HL-60/S4 treated with phorbol 12-myristate 13-acetate at 8.2 ng/mL for 4 days and 3 days (cell line): ENCODE measurements around the gene SWT1.

Source experiments
- in situ Hi-C: fragments of 300-500 bp; cut with MboI; formaldehyde crosslinking; loops from 2 replicates; pipeline ENCODE4 v1.15.0; 2022; ENCODE audit warnings: low sequenced_read_pairs

The SWT1 gene

DNA sequence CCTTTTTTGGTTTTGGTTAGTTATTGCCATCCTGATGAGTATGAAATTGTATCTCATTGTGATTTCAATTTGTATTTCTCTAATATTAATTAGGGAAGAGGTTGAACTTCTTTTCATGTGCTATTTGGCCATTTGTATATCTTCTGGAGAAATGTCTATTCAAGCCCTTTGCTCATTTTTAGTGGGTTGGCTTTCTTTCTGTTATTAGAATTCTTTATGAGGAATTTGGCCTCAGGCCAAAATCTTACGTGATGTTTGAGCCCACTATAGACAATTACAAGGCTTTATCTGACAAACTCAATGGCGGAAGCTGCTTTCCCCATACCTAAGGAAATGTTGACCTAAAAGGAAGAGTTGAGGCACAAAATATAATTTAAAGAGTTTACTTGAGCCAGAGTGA lies 127.1 kb downstream of the SWT1 start:
- in situ Hi-C loops = no loop called here

DNA sequence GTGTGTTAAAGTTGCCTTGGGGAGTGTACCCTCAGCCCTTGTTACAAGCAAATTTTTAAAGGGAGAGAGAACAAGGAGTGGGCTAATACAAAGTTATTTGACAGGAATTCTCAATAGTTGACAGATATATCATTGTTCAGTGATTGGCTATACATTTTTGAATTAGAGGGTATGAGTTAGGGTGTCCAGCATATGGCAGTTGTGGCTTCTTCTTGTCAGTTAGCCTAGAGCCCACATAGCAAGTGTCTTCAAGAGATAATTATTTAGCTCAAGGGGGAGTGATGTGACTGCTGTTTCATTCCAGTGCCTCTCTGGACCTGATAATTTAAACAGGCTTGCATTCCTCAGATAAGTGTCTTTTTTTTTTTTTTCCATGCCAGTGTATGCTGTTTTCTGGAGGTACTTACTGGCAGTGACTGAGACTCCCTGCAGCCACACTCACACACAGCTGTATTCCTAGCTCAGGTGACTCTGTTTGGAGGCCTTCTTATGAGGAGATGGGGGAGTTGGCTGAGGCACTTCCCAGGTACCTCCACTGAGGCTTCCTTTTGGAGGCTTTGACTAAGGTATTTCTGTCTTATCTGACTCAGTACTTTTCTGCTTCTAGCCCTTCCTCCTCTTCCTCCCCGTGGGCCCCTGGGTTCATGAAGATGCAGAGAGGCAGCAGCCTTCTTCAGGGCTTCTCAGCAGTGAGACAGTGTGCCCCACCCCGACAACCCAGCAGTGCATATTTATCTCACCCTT lies 127.7 kb downstream of the SWT1 start:
- in situ Hi-C loops = no loop called here

DNA sequence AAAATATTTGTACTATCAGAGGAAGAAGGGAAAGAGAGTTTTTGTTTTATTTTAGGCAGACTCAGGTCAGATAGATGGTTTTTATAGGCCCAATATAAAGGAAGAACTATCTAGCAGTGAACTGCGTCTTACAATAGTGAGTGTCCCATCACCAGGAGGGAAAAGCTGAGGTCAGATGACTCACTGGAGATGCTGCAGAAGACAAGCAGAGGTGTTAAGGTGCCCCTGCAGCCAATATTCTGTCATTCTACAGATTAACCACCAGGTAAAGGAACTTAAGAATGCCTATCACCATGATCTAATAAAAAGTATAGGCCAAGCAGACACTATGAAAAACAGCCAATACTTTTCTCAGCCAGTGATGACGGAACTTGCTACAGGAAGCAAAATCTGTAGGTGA lies 130.5 kb downstream of the SWT1 start:
- in situ Hi-C loops = no loop called here

DNA sequence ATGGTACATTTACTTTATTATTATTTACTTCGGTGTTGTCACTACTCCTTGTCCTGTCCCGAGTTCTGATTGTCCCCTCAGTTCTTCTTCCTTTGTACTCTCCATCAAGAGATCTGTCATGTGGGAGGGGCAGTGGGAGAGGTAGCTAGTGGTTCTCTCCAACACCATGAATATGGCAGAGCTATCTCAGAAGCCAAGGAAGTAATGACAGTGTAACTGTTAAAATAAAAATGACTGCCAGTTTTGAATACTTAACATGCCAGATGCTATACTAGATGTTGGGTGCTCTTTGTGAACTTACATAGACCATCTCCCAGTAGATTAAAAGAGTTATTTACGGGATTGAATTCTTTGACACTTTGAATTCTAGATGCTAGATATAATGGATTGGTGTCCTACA lies 131.5 kb downstream of the SWT1 start:
- in situ Hi-C loops = no loop called here

DNA sequence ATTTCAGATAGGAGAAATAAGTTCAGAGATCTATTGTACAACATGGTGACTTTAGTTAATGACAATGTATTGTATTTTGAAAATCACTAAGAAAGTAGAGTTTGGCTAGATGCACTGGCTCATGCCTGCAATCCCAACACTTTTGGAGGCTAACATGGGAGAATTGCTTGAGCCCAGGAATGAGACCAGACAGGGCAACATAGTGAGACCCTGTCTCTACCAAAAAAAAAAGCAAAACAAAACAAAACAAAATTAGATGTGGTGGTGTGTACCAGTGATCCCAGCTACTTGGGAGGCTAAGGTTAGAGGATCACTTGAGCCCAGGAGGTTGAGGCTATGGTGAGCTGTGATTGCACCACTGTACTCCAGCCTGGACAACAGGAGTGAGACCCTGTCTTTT lies 132.9 kb downstream of the SWT1 start:
- in situ Hi-C loops = no loop called here

DNA sequence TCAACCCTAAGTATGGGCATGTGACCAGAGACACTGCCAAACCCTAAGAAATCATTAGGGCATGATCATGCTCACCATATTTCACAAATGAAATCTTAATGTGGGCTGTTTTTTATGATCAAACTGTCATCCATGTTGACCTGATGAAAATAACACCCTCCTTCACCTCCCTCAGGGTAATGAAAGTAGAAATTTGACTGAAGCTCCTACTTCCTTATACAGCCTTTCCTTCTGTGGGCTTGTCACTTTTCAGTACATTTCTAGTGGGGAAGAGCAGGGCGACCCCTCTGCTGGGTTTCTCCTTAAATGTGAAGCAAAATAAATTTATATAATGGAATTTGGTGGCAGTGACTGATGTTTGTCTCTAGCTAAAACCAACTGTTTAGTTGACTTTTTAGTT lies 134.2 kb downstream of the SWT1 start:
- in situ Hi-C loops = no loop called here

DNA sequence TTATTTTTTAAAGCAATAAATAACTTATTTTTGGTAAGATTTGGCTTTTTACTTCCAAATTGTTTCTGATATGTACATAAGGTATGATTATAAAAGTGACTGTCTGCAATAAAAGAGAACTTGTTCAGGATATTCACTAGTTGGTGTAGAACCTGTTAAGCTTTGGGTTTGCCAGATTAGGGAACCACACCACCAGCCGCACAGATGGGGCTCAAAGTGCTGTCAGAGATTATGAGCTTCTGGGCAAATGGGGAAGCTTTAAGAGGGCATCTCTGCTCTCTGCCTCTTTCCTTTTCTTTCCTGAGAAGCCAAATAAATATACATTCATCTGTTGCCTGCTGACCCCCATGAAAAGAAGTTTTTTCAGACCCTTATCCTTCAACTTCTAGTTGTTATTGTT lies 134.7 kb downstream of the SWT1 start:
- in situ Hi-C loops = no loop called here

DNA sequence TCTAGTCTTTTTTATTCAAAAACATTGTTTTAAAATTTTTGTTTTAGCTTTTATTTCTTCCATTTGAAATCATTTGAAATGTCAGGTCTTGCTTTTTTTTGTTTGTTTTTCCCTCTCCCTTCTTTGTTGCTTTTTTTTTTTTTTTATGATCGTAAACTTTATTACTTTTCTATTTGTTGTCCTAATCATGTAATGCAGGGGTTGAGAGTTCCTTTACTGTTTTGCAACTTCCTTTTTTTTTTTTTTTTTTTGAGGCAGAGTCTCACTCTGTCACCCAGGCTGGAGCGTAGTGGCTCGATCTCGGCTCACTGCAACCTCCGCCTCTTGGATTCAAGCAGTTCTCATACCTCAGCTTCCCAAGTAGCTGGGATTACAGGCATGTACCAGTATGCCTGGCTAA lies 135.3 kb downstream of the SWT1 start:
- in situ Hi-C loops = no loop called here

DNA sequence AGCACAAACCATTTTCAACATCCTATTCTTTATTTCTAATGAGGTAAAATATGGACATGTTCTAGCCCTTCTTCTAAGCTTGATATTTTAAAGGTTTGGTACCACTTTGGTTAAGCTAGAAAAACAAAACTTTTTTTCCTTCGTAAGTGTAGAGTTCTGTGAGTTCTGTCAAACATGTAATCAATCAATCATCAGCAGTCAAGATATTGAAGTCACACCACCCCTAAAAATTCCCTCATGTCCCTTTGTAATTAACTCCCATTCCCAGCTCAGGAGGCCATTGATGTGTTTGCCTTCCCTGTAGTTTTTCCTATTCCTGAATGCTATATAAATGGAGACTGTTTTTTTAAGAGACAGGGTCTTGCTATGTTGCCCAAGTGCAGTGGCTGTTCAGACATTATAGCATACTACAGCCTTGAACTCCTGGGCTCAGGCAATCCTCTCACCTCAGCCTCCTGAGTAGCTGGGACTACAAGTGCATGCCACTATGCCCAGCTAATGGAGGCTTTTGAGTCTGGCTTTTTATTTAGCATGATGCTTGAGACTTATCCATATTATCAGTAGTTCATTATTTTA lies 137.1 kb downstream of the SWT1 start:
- in situ Hi-C loops = no loop called here

DNA sequence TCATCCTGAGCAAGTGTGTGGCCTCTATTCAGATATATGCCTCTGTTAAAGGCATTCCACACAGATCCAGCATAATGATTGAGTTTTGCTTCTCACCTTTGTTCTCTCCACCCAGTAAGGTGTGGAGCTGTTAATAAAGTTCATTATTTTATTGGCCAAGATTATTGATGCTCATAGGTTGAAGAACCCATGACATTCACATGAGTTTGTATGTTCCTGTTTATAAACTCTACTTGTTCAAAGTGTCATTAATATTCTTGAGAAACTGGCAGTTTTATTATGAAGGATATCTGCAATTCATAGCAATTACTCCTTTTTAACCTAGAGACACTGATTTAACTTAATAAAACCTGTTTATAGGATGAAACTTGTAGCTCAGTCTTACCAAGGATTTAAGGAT lies 138.1 kb downstream of the SWT1 start:
- in situ Hi-C loops = no loop called here

DNA sequence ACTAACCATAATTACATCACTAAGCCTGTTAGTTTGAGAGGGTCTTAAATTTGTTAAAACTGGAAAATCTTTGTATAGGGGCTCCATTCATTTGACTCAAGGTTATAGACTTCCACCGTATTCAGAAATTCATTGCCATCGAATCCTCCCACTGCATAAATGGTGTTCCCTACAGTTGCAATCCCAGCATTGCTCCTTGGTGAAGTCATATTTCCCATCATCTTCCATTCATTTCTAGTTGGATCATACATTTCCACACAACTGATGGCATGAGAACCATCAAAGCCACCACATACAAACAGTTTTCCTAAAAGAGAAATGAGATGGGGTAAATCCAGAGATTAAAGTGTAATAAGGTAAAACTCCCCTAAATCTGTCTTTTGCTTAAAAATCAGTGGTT lies 141.0 kb downstream of the SWT1 start:
- in situ Hi-C loops = no loop called here

DNA sequence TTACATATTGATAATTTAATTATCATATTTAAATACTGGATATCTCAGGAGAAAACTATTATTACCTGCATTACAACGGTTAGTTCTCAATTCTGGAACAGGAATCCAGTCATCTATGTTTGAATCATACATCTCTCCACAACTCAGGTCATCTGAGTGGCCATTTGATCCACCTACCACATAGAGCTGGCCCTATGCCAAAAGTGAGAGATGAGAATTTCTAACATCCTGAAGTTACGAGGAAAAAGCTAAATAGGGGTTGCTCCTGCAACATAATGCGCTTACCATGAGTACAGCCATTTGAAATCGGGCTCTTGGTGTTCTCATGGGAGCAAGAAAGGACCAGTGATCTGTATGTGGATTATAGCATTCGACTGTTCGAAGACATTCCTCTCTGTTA lies 143.2 kb downstream of the SWT1 start:
- in situ Hi-C loops = no loop called here

DNA sequence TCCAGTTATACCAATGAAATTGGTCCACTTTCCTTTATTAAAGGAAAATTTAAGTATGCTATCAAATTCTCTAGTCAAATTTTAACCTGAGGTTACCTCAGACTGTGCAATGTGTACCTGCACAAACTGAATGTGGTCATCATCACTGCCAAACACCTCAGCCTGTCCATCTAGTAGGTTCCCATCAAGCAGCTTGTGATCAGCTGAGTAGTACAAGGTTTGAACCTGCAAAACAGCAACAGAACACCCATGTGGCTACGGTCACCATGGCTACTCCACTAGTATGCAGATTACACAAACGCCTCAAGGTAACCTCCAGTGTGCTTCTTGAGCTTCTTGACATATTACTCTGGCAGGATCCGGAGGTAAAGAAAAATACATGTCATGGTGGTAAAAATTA lies 148.5 kb downstream of the SWT1 start:
- in situ Hi-C loops = no loop called here

DNA sequence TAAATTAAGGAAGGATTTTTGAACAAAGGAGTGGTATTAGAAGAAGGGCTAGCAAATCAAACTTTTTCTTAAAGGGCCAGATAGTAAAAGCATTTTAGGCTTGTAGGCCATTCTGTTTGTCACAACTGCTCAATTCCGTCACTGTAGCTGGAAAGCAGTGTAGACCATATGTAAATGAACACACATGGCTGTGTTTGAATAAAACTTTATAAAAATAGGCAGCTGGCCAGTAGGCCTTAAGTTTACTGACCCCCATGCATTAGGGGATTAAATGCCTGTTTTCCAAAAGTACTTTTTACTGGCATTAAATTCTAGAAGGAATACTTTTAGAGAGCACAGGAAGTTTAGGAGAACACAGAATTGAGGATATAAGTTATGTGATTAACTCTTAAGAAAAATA lies 151.2 kb downstream of the SWT1 start:
- in situ Hi-C loops = no loop called here

DNA sequence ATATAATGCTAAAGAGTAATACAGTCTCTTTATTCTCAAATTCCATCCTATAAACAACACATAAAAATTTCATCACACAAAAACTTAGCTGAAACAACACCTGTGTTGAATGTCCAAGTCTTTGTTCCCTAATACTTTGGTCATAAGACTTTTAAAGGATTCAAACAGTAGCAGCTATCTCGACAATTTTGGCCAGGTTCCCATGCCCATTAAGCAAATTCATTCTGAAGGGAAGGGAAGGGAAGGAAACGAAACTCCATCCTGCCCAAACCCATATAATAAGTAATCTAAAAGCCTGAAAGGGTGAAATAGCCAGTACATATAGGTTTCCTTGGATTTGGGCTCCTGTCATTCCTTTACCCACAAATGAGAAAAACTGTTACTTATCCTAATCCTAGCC lies 152.6 kb downstream of the SWT1 start:
- in situ Hi-C loops = no loop called here

DNA sequence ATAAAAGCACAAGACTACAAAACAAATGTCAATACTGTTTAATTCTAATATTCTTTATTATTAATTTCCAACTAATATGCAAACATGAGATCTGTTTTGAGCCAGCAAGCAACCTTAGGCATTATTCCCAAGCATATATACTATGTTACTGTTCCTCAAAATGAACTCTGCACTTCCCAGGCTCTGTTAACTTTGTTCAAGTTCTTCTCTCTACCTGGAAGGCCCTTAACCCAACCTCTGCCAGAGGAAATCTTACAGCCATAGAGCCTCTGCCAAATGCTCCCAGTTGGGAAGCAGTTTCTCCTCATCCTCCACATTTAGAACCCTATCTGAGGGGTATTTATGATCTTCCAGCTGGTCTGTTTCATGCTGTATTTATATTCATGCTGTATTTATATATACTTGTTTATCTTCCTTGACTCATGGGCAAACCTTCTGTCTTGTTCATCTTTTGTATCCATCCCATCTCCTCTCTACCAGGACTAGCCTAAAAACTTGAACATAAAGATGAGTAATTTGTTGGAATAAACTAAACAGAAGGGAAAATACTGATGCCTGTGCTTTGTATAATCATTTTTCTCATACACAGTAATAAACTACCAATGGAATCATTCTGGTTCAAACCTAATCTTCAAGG lies 154.7 kb downstream of the SWT1 start:
- in situ Hi-C loops = no loop called here

DNA sequence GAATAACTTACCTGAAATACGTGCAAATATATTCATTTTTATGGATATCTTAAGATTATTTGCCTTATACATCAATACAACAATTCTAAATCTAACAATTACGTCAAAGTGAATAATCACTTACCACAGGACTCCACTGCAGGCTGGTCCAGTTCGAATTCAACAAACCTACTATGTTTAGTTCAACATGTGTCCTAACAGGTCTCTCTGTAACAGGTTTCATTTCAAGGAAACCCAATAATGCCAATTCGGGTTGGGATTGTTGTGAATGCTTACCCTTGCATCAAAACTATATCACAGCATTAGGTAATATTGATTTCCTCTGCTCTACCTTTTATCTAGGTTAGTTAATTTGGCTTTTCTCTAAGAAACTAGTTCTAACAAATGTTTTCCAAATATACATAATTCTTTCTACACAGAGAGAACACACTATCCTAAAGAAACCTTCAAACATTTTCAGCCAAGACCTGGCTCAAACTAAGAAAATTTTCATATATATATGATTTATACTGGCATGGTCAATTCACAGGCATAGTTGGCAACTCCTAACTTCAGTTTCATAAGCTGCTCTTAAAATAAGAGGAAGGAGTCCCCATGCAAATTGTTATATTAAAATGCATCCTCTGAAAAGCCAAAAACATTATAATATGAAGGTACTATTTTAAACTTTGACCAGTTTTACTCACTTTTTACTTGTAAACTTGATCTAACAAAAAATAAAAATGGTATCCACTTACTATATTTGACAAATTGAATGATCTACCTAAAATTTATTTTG lies 155.6 kb downstream of the SWT1 start:
- in situ Hi-C loops = no loop called here

DNA sequence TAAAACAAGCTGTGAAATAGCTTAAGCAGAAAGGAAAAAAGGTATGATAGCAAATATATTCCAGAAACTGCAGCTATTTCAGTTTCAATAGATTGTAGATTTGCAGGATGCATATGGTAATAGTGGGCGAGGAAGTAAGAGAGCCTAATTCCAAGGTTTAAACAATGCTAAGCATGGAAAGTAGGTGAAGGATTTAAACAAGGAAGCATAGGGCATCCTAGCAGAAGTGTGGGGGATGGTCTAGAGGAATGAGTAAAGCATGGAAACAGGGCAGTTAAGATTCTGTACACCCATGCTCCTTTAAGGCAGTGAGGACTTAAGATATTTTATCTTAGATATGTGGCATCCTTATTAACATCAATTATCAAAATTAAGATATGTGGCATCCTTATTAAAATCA lies 157.4 kb downstream of the SWT1 start:
- in situ Hi-C loops = no loop called here

DNA sequence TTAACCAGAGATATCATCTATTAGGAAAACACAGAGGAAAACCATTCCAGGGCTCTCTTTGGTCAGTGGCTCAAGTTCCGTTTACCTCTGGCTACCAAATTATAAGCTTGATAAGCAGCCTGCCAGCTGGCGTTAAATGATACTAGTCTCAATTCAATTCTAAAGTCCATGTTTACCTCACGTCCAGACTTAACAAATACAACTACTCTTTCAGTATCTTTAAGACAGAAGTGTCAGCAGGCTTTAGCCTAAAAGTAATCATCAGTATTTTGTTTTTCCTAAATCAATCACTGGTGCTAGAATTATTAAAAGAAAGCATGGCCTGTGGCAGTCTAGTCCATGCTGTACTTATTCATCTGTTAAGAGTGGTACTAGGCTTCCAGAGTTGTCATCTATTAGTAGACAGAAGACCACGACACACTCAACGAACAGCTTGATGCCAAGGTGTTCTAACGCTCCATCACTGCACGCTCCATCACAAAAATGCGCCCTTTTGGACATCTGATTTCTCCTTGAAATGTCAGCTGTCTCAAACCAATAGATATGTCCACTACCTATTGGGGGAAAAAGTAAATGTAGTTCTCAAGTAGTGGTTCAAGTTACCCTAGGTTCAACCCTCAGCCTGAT lies 158.6 kb downstream of the SWT1 start:
- in situ Hi-C loops = no loop called here

DNA sequence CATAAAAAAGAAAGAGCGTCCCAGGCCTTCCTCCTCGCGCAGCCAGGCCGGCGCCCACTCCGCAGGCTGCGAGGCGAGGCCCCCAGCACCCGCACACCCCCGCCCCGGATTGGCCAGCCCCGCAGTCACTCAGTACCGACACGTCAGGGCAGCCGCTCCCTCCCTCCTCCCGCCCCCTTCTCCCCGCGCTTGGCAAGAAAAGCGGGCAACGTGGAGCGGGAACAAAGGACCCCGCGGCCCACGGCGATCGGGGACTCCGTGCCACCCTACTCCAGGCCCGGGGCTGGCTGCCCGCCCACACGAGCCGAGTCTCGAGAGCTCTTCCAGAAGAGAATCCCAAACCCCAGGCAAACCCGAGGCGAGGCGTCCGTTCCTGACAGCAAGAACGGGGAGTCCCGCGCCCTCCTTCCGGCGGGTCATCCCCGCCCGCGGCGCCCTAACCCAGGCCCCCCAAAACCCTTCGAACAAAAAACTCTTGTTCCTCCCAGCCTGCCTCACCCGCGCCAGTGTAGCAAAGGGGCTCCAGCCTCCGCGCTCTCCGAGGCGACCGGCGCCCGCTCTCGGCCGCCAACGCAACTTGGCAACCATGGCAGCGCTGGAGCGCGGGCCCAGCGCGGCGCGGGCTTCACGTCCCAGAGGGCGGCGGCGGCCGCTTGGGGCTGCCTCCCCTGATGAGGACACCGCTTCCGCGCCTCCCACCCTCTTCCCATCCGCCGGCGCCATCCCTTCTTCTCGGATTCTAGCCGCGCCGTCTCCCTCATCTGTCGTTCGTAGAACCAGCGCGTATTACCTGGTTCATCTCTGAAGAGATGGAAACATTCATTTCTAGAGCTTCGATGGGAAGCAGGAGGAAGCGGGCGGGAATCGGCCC lies 159.4 kb downstream of the SWT1 start:
- in situ Hi-C loops = no loop called here
